Coronary artery (tissue), 2 donors: ENCODE measurements around the gene NRDC.
"Not testable (repeated sequence)": the region's sequence is repeated elsewhere in the genome, so short reads cannot be mapped to it uniquely, and the experiment has no call there.

Source experiments
- DNase-seq: peaks from one replicate; pipeline ENCODE4 v3.0.0-alpha.2; 2017; ENCODE audit warnings: low spot score
- H3K27ac ChIP-seq, 2 donors: fragments of 200-600 bp; sonication (generic); one replicate each; pipeline ENCODE4 v1.5.1; 2016 to 2019
- H3K4me3 ChIP-seq: fragments of 200-600 bp; sonication (generic); 2 replicates; pipeline ENCODE4 v1.5.1; 2016; ENCODE audit warnings: mild to moderate bottlenecking, moderate library complexity
- TF ChIP-seq, protein P1 (sequence below): fragments of 200-600 bp; sonication (generic); IDR thresholded peaks from one replicate; pipeline ENCODE4 v1.5.1; 2019; ENCODE audit warnings: antibody characterized with exemption

NRDC gene

GRCh38 chr1:51906306-51907078 is 28.0 kb upstream of the NRDC start:
- H3K27ac ChIP-seq, result no peak overlapping the region
- no peak for DNase-seq
- TF ChIP-seq, protein P1, sequence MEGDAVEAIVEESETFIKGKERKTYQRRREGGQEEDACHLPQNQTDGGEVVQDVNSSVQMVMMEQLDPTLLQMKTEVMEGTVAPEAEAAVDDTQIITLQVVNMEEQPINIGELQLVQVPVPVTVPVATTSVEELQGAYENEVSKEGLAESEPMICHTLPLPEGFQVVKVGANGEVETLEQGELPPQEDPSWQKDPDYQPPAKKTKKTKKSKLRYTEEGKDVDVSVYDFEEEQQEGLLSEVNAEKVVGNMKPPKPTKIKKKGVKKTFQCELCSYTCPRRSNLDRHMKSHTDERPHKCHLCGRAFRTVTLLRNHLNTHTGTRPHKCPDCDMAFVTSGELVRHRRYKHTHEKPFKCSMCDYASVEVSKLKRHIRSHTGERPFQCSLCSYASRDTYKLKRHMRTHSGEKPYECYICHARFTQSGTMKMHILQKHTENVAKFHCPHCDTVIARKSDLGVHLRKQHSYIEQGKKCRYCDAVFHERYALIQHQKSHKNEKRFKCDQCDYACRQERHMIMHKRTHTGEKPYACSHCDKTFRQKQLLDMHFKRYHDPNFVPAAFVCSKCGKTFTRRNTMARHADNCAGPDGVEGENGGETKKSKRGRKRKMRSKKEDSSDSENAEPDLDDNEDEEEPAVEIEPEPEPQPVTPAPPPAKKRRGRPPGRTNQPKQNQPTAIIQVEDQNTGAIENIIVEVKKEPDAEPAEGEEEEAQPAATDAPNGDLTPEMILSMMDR, result no peak
- H3K4me3 ChIP-seq, result no peak overlapping the region

DNA sequence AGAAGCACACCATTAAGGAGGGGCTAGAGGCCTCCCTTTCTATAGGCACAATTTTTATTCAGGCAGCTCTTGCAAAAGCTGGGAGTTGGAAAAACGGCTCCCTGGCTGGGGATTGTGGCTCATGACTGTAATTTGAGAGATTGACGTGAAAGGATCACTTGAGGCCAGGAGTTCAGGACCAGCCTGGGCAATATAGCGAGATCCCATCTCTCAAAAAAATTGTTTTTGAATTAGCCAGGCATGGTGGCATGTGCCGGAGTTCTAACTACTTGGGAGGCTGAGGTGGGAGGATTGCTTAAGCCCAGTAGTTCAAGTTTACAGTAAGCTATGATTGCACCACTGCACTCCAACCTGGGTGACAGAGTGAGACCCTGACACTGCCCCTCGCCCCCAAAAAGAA is 23.9 kb upstream of the NRDC start:
- TF ChIP-seq, protein P1, result no peak
- Histone ChIP-seq H3K4me3 (no peak overlapping the region), H3K27ac (no peak overlapping the region)
- no peak for DNase-seq

GRCh38 chr1:51901151-51901550 is 22.6 kb upstream of the NRDC start:
- Histone ChIP-seq H3K27ac (no peak overlapping the region), H3K4me3 (no peak overlapping the region)
- TF ChIP-seq, protein P1, result no peak
- DNase-seq, result no peak

GRCh38 chr1:51899022-51899421 is 20.5 kb upstream of the NRDC start:
- Histone ChIP-seq H3K4me3 (no peak overlapping the region), H3K27ac (no peak overlapping the region)
- DNase-seq, result no peak
- TF ChIP-seq, protein P1, result no peak

- no peak for DNase-seq
- H3K27ac ChIP-seq, result no peak overlapping the region
- TF ChIP-seq, protein P1, result no peak
- H3K4me3 ChIP-seq, result no peak overlapping the region
These were observed 19.7 kb upstream of the NRDC start for GRCh38 chr1:51898090-51898734.

DNA sequence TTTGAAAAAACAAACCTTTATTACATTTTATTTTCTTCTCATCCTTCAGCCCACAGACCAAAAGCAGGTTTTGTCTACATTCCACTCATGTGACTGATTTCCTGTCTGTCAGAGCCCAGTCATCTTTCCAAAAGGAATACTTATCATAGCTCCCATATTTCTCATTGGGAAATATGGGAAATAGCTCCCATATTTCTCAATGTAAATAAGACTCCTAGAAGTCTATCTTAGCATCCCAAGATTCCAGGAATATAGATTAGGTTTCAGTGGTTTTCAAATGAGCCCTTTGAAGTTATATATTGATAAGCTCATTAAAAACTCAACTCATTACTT is 19.1 kb upstream of the NRDC start:
- TF ChIP-seq, protein P1, result no peak
- Histone ChIP-seq H3K4me3 (no peak overlapping the region), H3K27ac (no peak overlapping the region)
- no peak for DNase-seq

DNA sequence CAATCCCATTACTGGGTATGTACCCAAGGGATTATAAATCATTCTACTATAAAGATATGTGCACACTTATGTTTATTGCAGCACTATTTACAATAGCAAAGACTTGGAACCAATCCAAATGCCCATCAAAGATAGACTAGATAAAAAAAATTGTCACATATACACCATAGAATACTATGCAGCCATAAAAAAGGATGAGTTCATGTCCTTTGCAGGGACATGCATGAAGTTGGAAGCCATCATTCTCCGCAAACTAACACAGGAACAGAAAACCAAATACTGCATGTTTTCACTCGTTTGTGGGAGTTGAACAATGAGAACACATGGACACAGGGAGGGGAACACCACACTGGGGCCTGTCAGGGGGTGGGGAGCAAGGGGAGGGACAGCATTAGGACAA is 16.2 kb upstream of the NRDC start:
- not testable (repeated sequence) for DNase-seq, H3K27ac ChIP-seq, H3K4me3 ChIP-seq
